ENCODE data around the gene SNN. TPM values are rescaled to one million over a fixed set of nuclear protein-coding genes. Genes with fewer than 3 reads are reported as not detected.

Gene SNN
- total RNA-seq, 1 donor from 2014 or later, result 31.2 TPM

DNA sequence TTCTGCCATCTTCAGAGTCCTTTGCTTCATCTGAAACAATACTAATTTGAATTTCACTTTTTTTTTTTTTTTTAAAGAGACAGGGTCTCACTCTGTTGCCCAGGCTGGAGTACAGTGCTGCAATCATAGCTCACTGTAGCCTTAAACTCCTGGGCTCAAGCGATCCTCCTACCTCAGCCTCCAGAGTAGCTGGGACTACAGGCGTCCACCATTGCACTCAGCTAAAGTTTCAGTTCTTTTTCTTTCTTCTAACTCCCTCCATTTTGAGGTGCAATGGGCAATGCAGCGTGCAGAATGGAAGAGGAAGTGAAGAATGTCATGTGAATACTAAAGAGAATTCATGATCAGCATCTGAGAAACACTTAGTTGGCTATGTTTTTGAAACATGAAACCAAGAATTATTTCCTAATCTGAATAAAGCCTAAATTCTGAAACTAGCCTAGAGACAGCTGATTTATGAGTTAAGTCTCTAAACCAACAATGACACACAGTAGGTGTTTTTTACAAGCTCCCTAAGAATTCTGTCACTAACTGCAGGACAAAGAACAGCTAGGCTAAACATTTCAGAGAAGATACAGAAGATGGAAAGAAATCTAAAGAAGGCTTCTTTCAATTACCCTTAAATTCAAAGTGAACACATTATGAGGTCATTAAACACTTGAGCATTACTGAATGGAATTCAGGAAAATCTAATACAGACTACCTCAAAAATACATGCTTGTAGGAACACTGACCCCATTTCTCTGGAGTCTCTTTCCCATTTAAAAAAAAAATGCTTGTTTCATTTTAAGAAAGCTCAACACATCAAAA is 21.0 kb downstream of the SNN start:
- no peak for DNase-seq (ENCODE audit: low spot score)
- intact Hi-C loops (cut with DNase I), result no loop called here

- intact Hi-C loops (cut with DNase I), result no loop called here
- DNase-seq (ENCODE audit: low spot score), result no peak
Observed at GRCh38 chr16:11691235-11691634, 23.0 kb downstream of the SNN start.

GRCh38 chr16:11691771-11692170 is 23.5 kb downstream of the SNN start:
- intact Hi-C loops (cut with DNase I), result no loop called here
- no peak for DNase-seq (ENCODE audit: low spot score)

- no peak for DNase-seq (ENCODE audit: low spot score)
- intact Hi-C loops (cut with DNase I), result no loop called here
Observed at GRCh38 chr16:11692171-11692570, 23.9 kb downstream of the SNN start.

DNA sequence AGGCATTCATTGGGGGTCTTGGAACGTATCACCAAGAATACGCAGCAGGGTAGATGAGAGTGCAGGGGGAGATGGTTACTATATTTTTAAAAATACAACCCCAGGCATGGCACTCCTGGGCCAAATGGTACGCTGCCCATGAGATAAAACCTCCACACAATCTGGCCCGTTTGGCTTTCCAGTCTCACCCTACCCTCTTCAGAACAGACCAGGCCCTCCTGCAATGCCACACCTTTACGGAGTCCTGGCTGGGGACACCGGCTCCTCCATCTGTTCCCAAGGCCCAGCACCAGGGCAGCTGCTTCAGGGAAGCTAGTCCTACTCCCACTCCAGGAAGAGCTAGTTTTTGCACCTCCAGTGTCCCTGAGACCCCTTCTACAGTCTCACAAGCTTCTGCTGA is 24.4 kb downstream of the SNN start:
- no peak for DNase-seq (ENCODE audit: low spot score)
- intact Hi-C loops (cut with DNase I), result no loop called here

GRCh38 chr16:11696266-11697012 is 28.2 kb downstream of the SNN start:
- no peak for DNase-seq (ENCODE audit: low spot score)
- intact Hi-C loops (cut with DNase I), result no loop called here

DNA sequence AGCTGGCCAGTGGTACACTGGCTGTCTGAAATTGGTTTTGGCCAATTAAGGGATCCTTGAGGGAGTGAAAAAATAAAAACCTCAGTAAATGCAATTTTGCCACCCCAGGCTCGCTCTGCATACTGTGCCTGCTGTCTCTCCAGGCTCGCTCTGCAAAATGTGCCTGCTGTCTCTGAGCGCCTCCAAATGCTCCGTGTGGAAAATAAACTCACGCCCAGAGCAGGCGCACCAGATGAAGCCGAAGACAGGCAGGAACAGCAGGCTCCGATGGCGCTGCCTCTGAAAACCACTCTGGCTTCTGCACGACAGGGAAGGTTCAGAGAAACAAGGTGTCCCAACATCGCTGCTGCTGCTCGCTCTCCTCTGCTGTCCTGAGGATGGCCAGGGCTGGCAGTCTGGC is 29.1 kb downstream of the SNN start:
- no peak for DNase-seq (ENCODE audit: low spot score)
- intact Hi-C loops (cut with DNase I), result no loop called here

GRCh38 chr16:11698271-11698689 is 30.0 kb downstream of the SNN start:
- intact Hi-C loops (cut with DNase I), result no loop called here
- DNase-seq (ENCODE audit: low spot score), result no peak

DNA sequence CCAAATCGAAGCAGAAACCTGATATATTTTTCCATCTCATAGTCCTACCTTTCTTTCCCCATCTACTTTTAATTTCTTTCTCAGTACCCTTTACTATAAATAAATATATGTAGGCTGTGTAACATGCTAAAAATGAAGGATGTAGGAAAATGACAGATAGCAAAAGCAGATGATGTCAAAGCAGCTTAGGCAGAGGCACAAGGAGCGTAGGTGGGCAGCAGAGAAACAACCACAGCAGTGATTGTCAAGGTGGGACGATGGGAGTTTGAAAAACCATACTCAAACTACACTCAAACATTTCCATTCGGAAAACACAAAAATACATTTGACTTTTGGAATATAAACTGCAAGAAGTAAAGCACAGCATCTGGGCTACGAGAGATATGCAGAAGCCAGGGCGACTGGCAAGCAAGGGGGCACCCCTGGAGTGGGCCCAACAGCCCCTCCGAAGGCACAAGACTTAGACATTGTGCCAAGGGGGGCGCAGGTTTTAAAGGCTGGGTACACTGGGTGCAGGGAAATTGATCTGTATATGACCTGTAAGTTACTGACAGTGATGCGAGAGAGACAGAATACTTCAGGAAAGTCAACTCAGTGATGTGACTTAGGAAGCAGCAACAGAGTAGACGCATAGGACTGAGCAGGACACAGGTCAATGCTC is 31.1 kb downstream of the SNN start:
- DNase-seq (ENCODE audit: low spot score), result no peak
- intact Hi-C loops (cut with DNase I), result no loop called here

DNA sequence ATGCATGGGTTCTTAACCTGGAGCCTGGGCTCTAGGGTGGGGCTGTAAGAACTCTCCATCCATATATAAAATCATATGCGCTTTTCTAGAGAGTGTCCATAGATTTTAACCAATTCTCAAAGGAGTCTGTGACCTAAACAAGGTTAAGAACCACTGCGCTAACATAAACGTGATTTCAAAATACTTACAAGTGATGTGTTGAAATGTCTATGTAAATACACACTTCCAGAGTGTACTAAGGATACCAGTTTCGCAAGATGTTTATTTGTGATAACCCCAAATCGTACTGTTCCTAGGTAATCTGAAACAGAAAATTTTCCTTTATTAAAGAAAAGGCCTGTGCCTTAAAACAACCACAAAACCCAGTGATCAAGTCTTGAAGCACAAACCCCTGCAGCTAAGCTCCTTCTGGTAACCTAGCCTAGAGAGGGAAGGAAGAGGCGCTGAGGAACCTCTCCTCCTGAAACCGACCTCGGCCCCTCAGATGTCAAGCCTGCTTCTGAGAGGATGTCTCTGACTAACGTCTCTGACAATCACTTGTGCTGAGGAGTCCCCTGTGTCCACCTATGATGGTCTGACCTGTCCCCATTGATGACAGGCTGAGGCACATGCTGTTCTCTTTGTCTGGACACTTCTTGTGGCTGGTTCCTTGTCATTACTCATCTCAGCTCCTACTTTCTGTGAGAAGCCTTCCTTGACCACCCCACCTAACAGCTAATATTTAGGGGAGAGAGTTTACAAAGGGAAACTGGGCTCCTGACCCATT is 32.2 kb downstream of the SNN start:
- intact Hi-C loops (cut with DNase I), result no loop called here
- DNase-seq (ENCODE audit: low spot score), result no peak

GRCh38 chr16:11705311-11706025 is 37.2 kb downstream of the SNN start:
- intact Hi-C loops (cut with DNase I), result no loop called here
- DNase-seq (ENCODE audit: low spot score), result no peak

DNA sequence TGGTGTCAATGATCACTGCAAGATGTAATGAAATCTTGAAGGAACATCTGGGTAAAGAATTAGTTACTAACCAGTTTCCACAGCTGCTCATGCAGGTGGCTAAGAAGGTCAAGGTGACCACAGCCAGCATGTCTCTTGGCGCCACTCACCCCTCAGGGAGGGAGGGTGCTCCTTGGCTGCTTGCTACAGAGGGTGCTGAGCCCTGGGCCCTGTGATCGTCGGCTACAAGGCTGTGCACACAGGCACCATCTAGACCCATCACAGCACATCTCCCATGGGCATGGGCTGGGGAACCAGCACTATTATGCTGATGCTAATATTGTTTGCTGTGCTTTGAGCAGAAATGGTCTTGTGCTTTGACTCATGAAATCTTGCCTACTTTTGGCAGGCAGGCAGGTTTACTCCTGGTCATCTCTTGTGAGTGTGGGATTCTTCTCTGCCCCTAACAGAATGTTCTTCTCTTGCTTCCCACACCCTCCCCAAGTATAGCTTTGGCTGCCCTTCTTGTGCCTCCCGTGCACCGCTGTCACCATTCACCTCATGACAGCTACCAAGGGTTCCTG is 38.0 kb downstream of the SNN start:
- DNase-seq (ENCODE audit: low spot score), result no peak
- intact Hi-C loops (cut with DNase I), result no loop called here

GRCh38 chr16:11707679-11708197 is 39.5 kb downstream of the SNN start:
- intact Hi-C loops (cut with DNase I), result no loop called here
- no peak for DNase-seq (ENCODE audit: low spot score)

- intact Hi-C loops (cut with DNase I), result no loop called here
- no peak for DNase-seq (ENCODE audit: low spot score)
Observed at GRCh38 chr16:11708421-11708820, 40.2 kb downstream of the SNN start.

- intact Hi-C loops (cut with DNase I), result loop anchor here (2.0 to 10.0 kb wide), 2 partner anchors 179 to 747 kb away; no protein-coding TSS in a partner anchor
- DNase-seq (ENCODE audit: low spot score), result no peak
Observed at GRCh38 chr16:11711662-11712061, 43.4 kb downstream of the SNN start.

GRCh38 chr16:11712122-11712521 is 43.9 kb downstream of the SNN start:
- intact Hi-C loops (cut with DNase I), result loop anchor here (2.0 to 10.0 kb wide), 2 partner anchors 179 to 747 kb away; no protein-coding TSS in a partner anchor
- DNase-seq (ENCODE audit: low spot score), result no peak

DNA sequence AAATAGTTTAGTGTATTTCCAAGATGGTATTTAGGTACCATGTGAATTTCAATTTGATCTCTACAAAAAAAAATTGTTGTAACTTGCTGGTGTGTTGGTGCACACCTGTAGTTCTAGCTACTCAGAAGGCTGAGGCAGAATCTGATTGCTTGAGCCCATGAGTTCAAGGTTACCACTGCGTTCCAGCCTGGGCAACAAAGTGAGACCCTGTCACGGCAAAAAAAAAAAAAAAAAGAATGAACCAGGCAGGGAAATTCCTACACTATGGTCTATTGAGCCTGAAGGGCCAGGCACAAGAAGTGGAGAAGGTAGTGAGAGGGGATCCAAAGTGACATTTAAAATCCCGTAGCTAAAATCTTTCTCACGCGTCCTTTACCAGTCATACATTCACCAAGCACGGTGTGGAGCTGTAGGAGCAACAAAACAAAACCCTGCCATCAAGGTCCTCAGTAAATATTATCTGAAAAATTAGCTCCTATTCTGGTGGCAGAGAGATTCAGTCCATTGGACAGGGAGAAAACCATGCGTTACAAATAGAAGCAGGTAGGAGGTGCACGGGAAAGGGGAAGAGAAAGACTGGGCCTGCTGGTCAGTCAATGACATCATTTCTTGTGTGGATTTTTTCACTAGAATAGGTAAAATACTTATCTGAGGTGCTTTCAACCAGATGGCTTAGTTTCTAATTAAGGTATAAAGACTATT is 47.1 kb downstream of the SNN start:
- intact Hi-C loops (cut with DNase I), result loop anchor here (2.0 to 10.0 kb wide), 2 partner anchors 317 to 751 kb away; no protein-coding TSS in a partner anchor
- no peak for DNase-seq (ENCODE audit: low spot score)

DNA sequence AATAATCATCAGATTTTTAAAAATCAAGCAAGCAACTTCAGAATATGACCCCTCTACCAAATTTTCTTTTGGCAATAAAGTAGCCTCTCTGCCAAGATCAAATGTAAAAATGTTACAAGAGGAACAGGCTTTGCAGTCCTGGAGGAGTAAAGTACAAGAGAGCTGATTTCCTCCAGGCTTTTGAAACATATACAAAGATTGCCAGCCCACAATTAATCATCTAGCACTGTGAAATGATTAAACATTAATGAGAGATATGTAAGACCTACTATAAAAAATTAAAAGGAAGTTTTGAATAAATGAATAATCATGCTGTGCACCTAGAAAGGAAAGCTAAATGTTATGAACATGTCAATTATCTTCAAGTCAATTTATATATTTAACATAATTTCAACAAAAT is 48.1 kb downstream of the SNN start:
- DNase-seq (ENCODE audit: low spot score), result no peak
- intact Hi-C loops (cut with DNase I), result loop anchor here (10.0 kb wide), 1 partner anchor 752 kb away; no protein-coding TSS in a partner anchor

Measured in cardiac septum (tissue), 1 donor.